Astrocyte (in vitro differentiated cells and primary cell): ENCODE measurements around the gene SLC12A5.

Experiments used
- CTCF ChIP-seq: IDR thresholded peaks from 2 replicates; pipeline ENCODE4 v1.5.1; 2011; ENCODE audit warnings: low read depth, mild to moderate bottlenecking, inconsistent platforms, low read length, moderate library complexity; ENCODE audit not compliant: insufficient read depth
- EZH2 ChIP-seq: IDR thresholded peaks from 2 replicates; pipeline ENCODE4 v1.6.1; 2012; ENCODE audit warnings: mild to moderate bottlenecking, low read length, inconsistent platforms; ENCODE audit not compliant: insufficient read depth

- no peak for TF ChIP-seq CTCF
- TF ChIP-seq EZH2 = no peak
Observed at GRCh38 chr20:46071573-46071972, 42.6 kb downstream of the SLC12A5 start.
